Osteocyte (in vitro differentiated cells): Measurements from ENCODE around the gene TTC21A. TPM values are rescaled to one million over a fixed set of nuclear protein-coding genes. Genes with fewer than 3 reads are reported as not detected.

Experiments
- DNase-seq: peaks from one replicate; pipeline ENCODE4 v3.0.0; 2021; ENCODE audit warnings: mixed read lengths; ENCODE audit not compliant: unreplicated experiment; ENCODE audit errors: extremely low spot score
- H3K27ac Mint-ChIP-seq: one replicate; pipeline ENCODE4 v1.8.0; 2021; ENCODE audit warnings: mild to moderate bottlenecking, mixed read lengths; ENCODE audit not compliant: unreplicated experiment
- H3K27me3 Mint-ChIP-seq: one replicate; pipeline ENCODE4 v1.8.0; 2021; ENCODE audit warnings: mixed read lengths; ENCODE audit not compliant: unreplicated experiment
- H3K36me3 Mint-ChIP-seq: one replicate; pipeline ENCODE4 v1.8.0; 2021; ENCODE audit warnings: mixed read lengths; ENCODE audit not compliant: unreplicated experiment
- H3K4me1 Mint-ChIP-seq: one replicate; pipeline ENCODE4 v1.8.0; 2021; ENCODE audit warnings: mixed read lengths; ENCODE audit not compliant: unreplicated experiment
- H3K4me3 Mint-ChIP-seq: one replicate; pipeline ENCODE4 v1.8.0; 2021; ENCODE audit warnings: mild to moderate bottlenecking, moderate library complexity, mixed read lengths; ENCODE audit not compliant: unreplicated experiment
- H3K9me3 Mint-ChIP-seq: one replicate; pipeline ENCODE4 v1.8.0; 2021; ENCODE audit warnings: mixed read lengths; ENCODE audit not compliant: unreplicated experiment
- total RNA-seq: library from RNA; stranded (reverse); gene quantifications from 2 replicates; pipeline ENCODE4 v1.2.1, GENCODE V29; 2021
- TF ChIP-seq, protein P1 (sequence below): fragments of 200-600 bp; sonication (generic); IDR thresholded peaks from 2 replicates; pipeline ENCODE4 v1.5.0; 2021; ENCODE audit warnings: antibody characterized with exemption, mild to moderate bottlenecking, moderate library complexity

Gene TTC21A
- total RNA-seq, 1 donor from 2014 or later = 10.3 TPM

DNA sequence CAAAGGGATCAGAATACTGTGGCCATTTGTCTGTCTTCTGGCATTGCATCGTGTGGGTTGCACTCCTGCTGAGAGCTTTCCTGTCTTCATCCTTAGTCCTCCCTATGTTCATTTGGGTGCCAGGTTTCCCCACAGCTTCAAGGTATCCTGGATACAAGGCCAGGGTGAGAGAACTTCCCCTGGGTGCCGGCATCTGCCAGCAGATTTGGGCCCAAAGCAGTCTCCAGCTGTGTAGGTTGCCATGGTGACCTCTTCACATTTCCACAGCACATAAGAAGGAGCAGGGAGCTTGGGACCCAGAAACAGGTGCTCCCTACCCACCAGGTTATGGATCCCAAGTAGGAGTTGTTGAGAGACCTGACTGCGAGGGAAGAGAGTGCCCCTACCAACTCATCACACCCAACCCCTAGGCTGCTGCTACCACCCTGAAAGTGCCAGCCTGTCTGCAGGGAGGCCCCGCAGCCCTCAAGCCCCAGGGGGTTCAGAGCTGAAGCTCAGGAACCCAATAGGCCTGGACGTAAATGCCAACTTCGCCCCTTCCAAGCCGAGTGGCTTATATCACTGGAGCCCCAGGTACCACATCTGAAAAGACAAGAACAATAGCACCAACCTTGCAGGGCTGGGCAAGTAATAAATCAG is 19.9 kb downstream of the TTC21A start:
- no peaks in the 10 kb centered on the region for H3K27me3 Mint-ChIP-seq
- no peak for DNase-seq
- no peak overlapping the region for H3K4me3 Mint-ChIP-seq
- H3K36me3 Mint-ChIP-seq = peaks cover 2% of the 10 kb centered on the region
- no peaks in the 10 kb centered on the region for H3K9me3 Mint-ChIP-seq
- H3K27ac Mint-ChIP-seq = no peak overlapping the region
- TF ChIP-seq, protein P1, sequence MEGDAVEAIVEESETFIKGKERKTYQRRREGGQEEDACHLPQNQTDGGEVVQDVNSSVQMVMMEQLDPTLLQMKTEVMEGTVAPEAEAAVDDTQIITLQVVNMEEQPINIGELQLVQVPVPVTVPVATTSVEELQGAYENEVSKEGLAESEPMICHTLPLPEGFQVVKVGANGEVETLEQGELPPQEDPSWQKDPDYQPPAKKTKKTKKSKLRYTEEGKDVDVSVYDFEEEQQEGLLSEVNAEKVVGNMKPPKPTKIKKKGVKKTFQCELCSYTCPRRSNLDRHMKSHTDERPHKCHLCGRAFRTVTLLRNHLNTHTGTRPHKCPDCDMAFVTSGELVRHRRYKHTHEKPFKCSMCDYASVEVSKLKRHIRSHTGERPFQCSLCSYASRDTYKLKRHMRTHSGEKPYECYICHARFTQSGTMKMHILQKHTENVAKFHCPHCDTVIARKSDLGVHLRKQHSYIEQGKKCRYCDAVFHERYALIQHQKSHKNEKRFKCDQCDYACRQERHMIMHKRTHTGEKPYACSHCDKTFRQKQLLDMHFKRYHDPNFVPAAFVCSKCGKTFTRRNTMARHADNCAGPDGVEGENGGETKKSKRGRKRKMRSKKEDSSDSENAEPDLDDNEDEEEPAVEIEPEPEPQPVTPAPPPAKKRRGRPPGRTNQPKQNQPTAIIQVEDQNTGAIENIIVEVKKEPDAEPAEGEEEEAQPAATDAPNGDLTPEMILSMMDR = no peak
- peaks cover 26% of the 10 kb centered on the region for H3K4me1 Mint-ChIP-seq

DNA sequence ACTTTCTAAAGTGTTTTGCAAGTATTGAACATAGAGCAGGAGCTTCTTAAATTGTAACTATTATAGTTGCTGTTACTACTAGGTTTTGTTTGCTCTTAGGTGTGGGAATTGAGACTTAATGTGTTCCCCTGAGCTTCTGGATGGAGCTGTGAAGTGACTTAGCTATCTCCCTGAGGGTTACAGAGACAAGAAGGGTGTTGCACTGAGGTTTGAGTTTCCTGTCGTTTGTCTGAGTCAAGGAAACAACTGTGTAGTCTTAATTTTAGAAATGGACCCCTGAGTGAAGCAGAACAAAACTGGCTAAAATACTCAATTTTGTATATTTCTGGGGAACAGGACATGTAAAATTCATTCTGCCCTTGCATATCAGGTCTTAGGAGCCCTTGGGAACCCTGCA is 20.4 kb downstream of the TTC21A start:
- H3K27me3 Mint-ChIP-seq = no peaks in the 10 kb centered on the region
- peaks cover 2% of the 10 kb centered on the region for H3K36me3 Mint-ChIP-seq
- DNase-seq = no peak
- H3K4me1 Mint-ChIP-seq = peaks cover 26% of the 10 kb centered on the region
- TF ChIP-seq, protein P1 = no peak
- no peaks in the 10 kb centered on the region for H3K9me3 Mint-ChIP-seq
- no peak overlapping the region for H3K27ac Mint-ChIP-seq
- no peak overlapping the region for H3K4me3 Mint-ChIP-seq

DNA sequence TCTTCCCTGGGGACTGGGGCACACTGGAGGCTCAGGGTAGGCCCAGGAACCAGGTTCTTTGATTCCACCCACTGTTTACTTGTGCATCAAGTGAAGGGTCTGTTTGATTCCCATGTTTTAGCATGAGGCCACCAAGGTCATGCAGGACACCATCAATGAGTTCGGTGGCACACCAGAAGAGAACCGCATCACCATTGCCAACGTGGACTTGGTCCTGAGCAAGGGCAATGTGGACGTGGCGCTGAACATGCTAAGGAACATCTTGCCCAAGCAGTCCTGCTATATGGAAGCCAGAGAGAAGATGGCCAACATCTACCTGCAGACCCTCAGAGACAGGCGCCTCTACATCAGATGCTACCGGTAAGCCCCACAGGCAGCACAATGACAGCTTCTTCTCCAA is 21.5 kb downstream of the TTC21A start:
- Mint-ChIP-seq H3K9me3 (no peaks in the 10 kb centered on the region), H3K27ac (no peak overlapping the region), H3K4me1 (peaks cover 26% of the 10 kb centered on the region), H3K27me3 (no peaks in the 10 kb centered on the region), H3K36me3 (peaks cover 4% of the 10 kb centered on the region), H3K4me3 (no peak overlapping the region)
- DNase-seq = no peak
- TF ChIP-seq, protein P1 = no peak

DNA sequence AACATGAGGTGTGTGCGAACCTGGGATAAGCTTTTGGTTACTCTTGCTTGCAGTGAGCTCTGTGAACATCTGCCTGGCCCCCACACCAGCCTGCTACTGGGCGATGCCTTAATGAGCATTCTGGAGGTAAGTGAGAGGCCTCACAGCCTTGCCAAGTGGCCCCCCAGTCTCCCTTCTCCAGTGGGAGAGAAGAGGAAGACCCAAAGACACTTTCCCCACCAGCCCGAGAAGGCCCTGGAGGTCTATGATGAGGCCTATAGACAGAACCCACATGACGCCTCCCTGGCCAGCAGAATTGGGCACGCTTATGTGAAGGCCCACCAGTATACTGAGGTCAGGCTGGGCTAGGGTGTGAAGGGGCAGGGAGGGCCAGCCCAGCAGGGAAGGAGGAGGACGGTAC is 22.5 kb downstream of the TTC21A start:
- TF ChIP-seq, protein P1 = no peak
- Mint-ChIP-seq H3K36me3 (peaks cover 4% of the 10 kb centered on the region), H3K27ac (no peak overlapping the region), H3K9me3 (no peaks in the 10 kb centered on the region), H3K27me3 (no peaks in the 10 kb centered on the region), H3K4me1 (peaks cover 20% of the 10 kb centered on the region), H3K4me3 (no peak overlapping the region)
- DNase-seq = no peak

DNA sequence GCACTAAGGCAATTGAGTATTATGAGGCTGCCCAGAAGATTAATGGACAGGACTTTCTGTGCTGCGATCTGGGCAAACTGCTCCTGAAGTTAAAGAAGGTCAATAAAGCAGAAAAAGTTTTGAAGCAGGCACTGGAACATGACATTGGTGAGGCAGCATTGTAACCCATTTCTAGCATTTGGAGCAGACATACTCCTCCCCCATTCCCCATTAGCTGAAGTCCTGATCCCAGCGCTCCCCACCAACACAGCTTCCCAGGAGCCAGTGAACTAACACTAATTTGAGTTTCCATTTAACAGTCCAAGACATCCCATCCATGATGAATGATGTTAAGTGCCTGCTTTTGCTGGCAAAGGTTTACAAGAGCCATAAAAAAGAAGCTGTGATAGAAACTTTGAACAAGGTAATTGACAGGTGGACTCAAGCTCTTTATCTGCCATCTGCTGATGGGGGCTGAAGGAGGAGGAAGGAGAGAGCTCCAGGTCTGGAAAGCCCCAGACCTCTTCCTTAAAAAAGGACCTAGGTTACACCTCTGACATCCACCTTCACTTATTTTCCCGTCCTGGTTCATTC is 23.3 kb downstream of the TTC21A start:
- peaks cover 14% of the 10 kb centered on the region for H3K4me1 Mint-ChIP-seq
- DNase-seq = no peak
- H3K4me3 Mint-ChIP-seq = no peak overlapping the region
- no peak overlapping the region for H3K27ac Mint-ChIP-seq
- TF ChIP-seq, protein P1 = no peak
- H3K9me3 Mint-ChIP-seq = no peaks in the 10 kb centered on the region
- H3K36me3 Mint-ChIP-seq = peaks cover 4% of the 10 kb centered on the region
- no peaks in the 10 kb centered on the region for H3K27me3 Mint-ChIP-seq
